NCI-H2196 treated with DMSO at 0.1 percent for 48 hours (cell line): ENCODE data around the gene WEE1.
A peak's percentile ranks its signal among the peaks of the same experiment; 100 is the strongest.
"Not testable (repeated sequence)": the region's sequence is repeated elsewhere in the genome, so short reads cannot be mapped to it uniquely, and the experiment has no call there.

Source experiments
- DNase-seq: peaks from one replicate; lab custom pipeline; 2025; ENCODE audit not compliant: unreplicated experiment; lab: John Stamatoyannopoulos, UW

The WEE1 gene

DNA sequence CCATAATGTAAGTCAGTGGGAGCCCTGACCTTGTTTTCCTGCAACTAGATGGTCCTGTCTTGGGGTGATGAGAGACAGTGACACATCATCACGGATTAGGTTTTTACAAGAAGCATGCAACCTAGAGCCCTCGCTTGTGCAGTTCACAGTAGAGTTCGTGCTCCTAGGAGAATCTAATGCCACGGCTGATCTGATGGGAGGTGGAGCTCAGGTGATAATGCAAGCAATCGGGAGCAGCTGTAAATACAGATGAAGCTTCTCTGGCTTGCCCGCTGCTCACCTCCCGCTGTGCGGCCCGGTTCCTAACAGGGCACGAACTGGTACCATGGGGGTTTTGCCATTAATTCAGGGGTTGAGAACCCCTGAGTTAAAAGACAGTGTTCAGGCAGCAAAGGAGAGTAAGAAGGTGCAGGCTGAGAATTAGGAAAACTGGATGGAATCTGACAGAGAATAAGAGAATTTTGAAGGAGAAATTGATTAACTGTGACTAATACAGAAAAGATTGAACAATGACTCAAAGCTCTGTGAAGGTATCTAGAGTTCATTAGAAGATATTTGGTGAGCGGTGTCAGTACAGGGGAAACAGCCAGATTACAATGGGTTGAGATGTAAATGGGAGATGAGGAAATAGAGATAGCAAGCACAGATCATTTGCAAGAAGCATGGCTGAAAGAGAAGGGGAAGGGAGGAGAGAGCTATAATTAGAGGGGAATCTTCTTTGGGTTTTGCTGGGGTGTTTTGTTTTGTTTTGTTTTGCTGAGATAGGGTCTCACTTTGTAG, 21.0 kb downstream of the WEE1 start:
- no peak for DNase-seq

DNA sequence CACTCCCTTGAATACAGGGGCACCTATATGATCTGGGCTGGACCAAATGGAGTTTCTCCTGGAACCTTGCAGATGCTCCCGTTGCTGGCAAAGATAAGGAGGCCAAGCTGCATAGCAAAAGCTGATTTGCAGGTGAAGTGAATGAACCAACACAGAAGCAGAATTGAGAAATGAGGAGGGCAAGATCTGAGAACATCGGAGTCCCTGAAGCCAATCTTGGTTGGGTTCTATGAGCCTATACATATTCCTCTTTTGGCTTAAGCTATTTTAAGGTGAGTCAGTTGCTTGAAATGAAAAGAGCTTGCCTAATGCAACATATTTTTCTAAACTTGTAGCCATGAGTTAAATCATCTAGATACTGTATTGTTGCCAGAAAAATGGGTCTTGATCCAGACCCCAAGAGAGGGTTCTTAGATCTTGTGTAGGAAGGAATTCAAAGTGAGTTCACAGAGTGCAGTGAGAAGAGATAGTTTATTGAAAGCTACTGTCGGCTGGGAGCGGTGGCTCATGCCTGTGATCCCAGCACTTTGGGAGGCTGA, 23.5 kb downstream of the WEE1 start:
- DNase-seq: no peak

DNA sequence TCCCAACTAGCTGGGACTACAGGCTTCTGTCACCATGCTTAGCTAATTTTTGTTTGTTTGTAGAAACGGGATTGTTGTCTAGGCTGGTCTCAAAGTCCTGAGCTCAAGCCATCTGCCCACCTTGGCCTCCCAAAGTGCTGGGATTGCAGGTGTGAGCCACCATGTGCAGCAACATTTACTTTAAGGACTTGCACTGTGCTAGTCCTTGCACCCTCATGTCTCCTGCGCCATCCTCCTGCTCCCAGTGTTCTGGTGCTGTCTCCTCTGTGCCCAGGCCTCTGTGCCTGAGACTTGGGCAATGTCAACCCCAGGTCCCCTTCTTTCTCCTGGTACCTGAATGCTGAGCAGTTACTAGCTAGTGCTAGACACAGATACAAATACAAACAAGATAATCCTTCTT, 26.7 kb downstream of the WEE1 start:
- DNase-seq: no peak

DNA sequence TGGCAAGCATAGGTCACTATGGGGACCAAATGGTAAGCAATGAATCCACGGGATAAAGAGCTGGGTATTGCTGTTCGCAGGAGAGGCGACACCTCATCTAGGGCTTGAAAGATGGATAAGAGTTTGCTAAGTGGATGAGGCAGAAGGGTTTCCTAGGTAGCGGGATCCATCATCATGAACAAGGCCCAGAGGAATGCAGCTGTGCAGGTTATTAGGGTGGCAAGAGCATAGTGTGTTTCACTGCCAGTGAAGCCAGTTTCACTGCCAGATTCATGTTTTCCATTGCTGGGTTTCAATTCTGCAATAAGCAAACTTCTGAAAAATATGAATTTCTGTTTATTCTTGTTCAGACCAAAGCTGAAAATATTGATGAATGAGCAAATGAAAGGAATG, 27.2 kb downstream of the WEE1 start:
- no peak for DNase-seq

DNA sequence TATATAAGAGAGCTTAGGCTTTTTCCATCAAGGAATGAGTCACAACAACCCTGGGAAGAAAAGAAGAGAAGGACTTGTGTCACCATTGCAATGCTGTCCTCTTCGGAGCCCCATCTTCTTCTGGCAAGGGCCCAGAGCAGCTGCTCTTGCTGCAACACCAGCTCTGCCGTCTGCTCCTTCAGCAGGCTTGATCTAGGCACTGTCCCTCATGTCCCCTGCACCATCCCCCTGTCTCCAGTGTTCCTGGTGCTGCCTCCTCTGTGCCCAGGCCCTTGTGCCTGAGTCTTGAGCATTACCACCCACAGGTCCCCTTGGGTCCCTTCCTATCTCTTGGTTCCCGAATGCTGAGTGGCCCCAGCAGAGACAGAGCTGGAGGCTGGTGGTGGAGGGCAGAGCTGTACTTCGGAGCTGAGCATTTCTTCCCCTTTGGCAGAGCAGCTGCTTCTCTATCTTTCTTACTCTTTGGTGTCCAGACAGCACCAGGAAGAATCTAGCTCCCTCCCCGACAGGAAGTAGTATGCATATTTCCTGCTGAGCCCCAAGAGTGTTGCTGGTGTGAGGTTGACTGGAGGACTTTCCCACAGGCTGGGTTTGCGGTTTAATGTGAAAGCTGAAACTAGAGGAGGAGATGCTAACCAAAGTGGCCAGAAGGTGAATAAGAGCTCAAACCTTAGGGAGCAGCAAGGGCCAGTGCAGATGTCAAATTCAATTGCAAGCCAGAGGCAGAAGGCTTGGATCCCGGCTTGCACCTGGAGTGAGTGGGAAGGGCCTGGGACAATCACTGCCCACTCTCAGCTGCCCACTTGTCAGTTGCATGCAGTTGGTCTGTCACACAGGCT, 27.8 kb downstream of the WEE1 start:
- no peak for DNase-seq

DNA sequence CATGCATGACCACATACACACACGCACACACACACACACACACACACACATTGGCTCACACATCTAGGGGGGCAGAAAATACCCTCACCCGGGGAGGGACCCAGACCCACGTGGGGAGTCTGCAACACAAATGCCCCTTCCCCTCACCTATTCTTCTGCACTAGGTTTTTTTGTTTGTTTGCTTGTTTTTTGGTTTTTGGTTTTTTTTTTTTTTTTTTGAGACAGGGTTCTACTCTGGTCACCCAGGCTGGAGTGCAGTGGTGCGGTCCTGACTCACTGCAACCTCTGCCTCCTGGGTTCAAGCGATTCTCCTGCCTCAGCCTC, 28.4 kb downstream of the WEE1 start:
- DNase-seq: no peak

DNA sequence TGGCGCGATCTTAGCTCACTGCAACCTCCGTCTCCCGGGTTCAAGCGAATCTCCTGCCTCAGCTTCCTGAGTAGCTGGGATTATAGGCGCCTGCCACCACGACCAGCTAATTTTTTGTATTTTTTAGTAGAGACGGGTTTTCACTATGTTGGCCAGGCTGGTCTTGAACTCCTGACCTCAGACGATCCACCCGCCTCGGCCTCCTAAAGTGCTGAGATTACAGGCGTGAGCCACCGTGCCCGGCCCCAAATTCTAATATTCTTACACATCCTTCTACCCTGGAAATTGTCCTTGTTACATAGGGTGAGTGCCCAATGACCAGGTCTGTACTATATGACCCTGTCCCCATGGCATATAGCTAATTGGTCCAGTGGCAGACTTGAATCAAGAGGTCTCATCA, 29.7 kb downstream of the WEE1 start:
- DNase-seq: not testable (repeated sequence)

DNA sequence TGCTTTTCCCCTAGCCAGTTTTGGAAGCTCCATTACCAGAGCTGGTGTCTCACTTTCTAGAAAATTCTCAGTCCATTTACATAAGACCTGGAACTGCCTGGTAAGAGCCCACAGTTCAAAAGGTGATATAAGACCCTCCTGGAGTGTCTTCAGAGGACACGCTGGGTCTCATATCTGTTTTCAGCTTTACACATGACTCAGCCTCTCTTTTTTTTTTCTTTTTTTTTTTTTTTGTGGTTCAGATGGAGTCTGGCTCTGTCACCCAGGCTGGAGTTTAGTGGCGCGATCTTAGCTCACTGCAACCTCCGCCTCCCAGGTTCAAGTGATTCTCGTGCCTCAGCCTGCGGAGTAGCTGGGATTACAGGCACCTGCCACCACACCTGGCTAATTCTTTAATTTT, 30.7 kb downstream of the WEE1 start:
- no peak for DNase-seq

DNA sequence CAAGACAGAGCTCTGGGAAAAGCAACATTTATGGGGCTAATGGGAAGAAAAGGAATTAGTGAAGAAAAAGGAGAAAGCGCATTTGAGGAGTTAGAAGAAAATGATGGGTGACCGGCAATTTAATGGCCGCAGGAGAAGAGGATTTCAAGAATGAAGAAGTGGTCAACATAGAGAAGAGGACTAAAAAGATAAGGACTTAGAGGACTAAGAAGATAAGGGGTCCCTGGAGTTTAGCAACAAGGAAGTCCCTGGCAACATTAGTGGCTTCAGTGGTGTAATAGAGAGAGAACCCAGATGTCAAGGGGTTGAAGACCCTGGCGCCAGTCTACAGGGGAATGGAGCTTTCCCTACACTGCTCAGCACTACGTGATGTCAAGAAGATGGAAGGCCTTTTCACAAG, 32.3 kb downstream of the WEE1 start:
- no peak for DNase-seq

DNA sequence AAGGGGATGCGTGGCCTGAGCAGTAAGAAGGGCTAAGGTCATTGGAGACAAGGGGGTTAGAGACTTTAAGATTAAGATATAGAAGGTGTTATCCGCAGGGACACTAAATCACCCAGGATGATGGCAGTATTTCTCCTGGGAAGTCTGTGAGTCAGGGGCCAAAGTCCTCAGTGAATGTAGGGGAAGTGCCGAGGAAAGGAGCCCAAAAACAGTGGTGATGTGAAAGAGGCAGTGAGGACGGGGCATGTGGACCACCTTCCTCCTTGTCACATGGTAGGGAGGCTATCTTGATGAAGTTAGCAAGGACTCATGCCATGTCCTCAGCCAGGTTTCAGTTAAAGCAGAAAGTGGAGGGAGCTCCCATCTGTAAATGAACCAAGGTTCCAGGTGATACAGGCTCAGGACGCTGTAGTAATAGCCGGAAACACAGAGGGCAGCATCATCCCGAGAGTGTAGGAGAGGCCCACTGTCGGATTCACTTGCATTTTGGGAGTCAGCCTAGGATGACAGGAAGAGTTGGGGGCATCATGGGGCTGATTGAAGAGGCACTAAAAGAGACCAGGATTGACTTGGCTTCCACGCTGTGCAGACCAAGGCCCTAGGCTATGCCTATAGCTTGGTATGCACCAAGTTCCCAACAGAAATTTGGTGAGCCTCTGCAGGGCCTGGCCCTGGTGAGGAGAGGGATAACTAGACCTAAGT, 33.5 kb downstream of the WEE1 start:
- DNase-seq: no peak

DNA sequence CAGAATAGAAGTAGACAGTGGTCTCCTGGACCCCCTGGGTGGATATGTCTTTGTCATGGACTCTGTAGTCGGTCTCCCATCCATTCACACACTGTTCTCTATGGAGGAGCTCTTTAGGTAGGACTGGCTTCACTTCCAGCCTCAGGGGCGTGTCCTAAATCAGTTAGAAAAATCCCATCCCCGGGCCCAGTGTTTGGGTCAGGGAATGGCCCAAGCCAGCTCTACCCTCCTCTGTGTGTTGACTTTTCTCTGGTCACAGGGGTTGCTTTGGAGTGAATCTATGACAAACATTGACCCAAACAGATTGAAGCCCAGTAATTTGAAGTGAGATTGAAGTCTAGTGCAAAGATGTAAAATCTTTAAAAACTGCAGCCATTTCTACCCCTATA, 34.0 kb downstream of the WEE1 start:
- no peak for DNase-seq

DNA sequence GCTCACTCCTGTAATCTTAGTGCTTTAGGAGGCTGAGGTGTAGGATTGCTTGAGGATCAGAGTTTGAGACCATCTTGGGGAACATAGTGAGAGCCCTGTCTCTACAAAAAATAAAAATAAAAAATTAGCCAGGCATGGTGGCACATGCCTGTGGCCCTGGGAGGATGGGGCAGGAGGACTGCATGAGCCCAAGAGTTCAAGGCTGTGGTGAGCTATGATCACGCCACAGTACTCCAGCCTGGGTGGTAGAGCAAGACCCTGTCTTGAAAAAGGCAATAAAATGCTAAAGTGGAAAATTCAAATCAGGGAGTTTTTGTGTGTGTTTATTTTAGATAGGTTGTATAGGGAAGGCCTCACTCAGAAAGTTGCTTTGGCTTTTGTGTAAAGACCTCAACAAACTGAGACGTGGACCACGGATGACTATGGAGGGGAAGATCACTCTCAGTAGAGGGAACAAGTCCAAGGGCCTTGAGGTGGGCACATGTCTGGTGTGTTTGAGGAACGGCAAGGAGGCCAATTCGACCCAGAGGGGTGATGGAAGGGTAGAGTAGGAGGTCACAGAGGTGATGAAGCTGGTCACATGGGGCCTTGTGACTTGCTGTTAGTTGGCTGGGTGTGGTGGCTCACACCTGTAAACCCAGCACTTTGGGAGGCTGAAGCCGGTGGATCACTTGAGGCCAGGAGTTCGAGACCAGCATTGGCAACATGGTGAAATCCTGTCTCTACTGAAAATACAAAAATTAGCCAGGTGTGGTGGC, 35.7 kb downstream of the WEE1 start:
- no peak for DNase-seq

DNA sequence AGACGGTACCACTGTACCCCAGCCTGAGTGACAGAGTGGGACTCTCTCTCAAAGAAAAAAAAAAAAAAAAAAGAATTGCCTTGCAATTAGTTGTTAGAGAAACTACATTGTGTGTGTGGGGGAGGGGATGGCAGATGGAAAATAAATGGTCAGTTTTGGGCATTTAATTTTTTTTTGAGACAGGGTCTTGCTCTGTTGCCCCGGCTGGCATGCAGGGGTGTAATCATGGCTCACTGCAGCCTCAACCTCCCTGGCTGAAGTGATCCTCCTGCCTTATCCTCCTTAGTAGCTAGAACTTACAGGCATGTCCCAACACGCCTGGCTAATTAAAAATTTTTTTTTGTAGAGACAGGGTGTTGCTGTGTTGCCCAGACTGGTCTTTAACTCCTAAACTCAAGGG, 36.4 kb downstream of the WEE1 start:
- DNase-seq: no peak

DNA sequence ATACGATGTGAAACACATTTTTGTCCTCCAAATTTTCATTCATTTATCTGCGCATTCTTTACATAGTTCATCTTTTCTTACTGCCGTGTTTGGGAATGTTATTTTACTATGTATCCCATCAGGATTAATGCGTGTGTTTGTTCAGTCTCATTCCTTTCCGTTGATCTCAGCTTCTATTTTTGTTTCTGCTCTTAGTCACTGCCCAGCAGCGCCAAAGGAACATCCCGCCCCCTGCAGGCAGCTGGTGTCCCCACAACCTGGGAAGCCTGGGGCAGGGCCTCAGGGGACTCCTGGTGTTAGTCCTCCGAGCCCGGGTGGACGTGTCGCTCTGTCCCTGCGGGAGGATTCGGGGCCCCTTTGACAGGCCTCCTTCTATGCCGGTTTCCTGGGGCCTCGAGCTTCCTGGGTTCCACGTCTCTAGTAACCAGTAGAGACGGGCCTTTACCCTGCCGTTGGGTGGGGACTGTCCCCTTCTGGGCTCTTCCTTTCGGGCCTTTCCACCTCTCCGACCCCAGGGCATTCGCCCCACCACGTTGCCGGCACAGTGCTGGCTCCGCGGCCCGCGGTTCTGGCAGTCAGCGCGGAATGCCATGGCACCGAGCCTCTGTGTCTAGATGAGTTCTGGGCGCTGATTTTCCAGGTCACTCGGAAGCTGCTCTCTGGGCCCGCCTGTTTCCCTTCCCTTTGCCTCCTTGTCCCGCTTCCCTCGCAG, 39.8 kb downstream of the WEE1 start:
- peak; percentile 71 for DNase-seq

DNA sequence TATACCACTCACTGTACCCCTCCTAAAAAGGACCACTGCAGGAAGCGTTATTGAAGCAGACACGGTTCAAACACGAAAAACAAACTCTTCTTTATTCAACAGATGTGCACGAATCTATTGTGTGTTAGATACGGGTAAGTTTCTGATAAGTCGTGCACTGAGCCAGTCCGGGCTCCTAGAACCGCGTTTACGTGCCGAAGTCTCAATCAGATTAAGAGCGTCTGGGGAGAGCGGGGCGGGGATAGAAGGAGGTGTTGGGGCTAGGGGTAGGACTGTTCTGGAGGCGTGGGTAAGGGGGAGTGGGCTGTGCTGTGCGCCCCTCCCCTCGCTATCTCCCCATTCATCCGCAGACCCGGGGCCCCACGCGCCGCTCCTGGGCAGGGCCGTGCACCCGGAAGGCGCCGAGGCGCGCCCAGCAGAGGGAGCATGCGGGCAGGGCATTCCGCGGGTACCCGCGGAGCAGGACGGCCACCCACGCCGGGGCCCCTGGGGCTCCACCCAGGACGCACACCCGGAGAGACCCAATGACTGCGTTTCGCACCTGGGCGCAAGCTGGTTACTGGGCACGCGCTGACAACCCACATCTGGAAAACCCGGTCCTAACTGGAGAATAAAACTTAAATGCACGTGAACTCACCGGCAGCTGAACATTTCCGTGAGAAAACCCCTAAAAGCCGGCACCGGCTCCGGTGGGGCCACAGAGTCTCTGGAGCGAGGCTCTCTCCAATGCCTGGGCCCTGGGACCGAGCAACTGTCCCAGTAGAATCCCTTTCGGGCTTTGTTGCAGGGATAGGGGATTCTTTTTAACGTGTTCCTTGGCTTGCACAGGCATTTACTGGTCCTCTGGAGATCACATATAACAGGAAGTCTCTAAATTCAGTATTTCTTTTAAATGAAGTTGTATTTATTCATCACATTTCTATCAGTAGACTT, 40.6 kb downstream of the WEE1 start:
- DNase-seq: peak; percentile 60

DNA sequence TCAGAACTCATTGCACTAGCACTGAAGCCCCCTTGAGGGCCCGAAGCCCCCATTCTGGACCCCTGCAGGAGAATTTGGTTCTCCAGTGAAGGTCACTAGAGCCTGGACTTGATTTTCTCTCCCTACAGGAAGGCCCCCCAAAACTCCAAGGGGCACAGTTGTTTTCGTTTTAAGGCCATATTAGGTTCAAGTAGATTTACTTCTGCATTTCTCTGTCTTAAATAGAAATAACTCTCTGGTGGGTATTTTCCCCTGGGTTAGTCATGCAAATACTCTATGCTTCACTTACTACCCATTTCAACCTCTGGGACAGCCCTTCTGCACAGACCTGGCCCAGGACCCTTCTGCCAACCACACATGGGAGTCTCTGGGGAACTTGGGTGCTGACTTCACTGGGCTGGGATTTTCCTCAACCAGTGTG, 41.6 kb downstream of the WEE1 start:
- DNase-seq: no peak

DNA sequence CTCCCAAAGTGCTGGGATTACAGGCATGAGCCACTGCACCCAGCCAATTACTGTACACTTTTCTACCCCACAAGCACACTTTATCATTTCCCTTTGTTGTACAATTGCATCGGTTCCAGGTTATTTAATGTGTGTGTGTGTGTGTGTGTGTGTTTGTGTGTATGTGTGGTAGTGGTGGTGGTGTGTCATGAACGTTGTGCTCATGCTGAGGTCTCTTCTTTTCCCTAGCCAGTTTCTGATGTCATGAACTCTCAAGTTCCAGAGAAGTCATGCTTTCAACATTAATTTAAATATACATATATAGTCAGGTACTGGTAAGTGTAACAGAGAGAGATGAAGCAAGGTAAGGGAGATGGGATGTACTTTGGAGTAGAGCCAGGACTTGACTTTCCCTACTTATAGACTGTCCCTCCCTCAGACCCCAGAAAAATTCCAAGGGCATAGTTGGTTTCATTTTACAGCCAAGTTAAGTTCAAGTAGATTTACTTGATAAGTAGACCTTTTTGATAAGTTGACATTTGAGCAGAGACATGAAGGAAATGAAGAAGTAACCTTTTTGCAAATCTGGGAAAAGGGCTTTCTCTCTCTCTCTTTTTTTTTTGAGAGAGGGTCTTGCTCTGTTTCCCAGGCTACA, 42.7 kb downstream of the WEE1 start:
- DNase-seq: no peak

DNA sequence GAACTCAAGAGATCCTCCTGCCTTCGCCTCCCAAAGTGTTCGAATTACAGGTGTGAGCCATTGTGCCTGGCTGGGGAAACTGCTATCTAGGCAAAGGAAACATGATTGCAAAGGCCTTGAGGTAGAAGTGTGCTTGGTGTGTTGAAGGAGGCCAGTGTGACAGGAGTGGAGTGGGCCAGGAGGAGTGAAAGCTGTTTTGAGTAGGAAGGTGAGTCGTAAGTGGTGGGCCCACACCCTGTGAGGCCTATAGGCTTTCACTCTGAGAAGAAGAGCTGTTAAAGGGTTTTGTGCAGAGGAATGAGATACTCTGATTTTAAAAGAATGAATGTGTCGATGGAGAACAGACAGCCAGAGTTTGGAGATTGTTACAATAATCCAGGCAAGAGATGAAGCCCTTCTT, 43.4 kb downstream of the WEE1 start:
- no peak for DNase-seq

DNA sequence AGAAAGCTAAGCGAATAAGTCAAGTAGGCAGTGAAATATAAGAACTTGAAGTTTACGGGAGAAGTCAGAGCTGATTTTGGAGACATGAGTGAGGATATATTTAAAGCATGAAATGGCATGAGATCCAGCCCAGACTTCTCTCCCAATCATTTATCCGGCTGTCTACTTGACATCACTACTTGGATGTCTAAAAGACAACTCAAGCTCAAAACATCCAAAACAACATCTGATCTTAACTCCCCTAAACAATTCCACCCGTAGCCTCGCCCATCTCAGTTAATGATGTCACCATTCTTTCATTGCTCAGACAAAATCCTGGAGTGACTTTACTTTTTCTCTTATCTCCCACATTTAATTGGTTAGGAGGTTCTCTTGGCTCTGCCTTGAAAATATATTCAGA, 44.5 kb downstream of the WEE1 start:
- no peak for DNase-seq
